HCT116 (cell line): ENCODE measurements around the gene ENGASE. TPM values are rescaled to one million over a fixed set of nuclear protein-coding genes. Genes with fewer than 3 reads are reported as not detected.

ENCODE experiments used
- ATAC-seq: fragments of 200-7000 bp; cut with Tn5 transposase; 2 replicates; pipeline ENCODE4 v1.9.1; 2020; ENCODE audit warnings: mild to moderate bottlenecking, moderate library complexity
- BruUV-seq: library from RNA; stranded (reverse); fragments of 400-500 nt; replicated peaks from 2 replicates; lab custom pipeline; 2021; lab: Mats Ljungman, UMichigan
- CTCF ChIA-PET: fragments of 300-600 bp; sonication (Branson Sonifier 250); formaldehyde crosslinking; loops from one replicate; lab custom pipeline; 2021; ENCODE audit warnings: antibody characterized with exemption; lab: Charles Lee
- POLR2A ChIA-PET: fragments of 300-600, 350-600 bp; sonication (Branson Sonifier 250); formaldehyde crosslinking; loops from one replicate; lab custom pipeline; 2021; ENCODE audit warnings: antibody characterized with exemption; lab: Charles Lee
- RAD21 ChIA-PET, 2 experiments: fragments of 300-600 bp; sonication (Branson Sonifier 250); formaldehyde crosslinking; loops; one replicate each; lab custom pipeline; 2023; ENCODE audit warnings: low total read pairs in 2 of 2; ENCODE audit not compliant: uncharacterized antibody in 2 of 2, unreplicated experiment in 2 of 2, low non-redundant PET in 1 of 2; lab: Charles Lee
- DNase-seq: peaks from one replicate; pipeline ENCODE4 v3.0.0-alpha.2; 2010; ENCODE audit warnings: low read depth, low spot score
- H2AFZ ChIP-seq: fragments of 200-600 bp; shearing (Covaris generic), sonication (generic); 2 replicates; pipeline ENCODE4 v1.6.1; 2017; ENCODE audit warnings: low read depth, mixed run types, mixed read lengths, antibody characterized with exemption, low read length; ENCODE audit not compliant: poor library complexity, severe bottlenecking
- H3K27ac ChIP-seq: 2 replicates; pipeline ENCODE4 v1.5.1; 2012; ENCODE audit warnings: low read depth, low read length
- H3K27me3 ChIP-seq: fragments of 200-600 bp; sonication (generic); 2 replicates; pipeline ENCODE4 v1.6.1; 2016; ENCODE audit warnings: mixed run types, low read length, mixed read lengths; ENCODE audit not compliant: insufficient read depth
- H3K36me3 ChIP-seq, 2 experiments: fragments of 200-500 bp in 1 of 2; fragments of 200-600 bp in 1 of 2; sonication (Bioruptor generic) in 1 of 2; sonication (generic) in 1 of 2; 2 replicates each; pipeline versions ENCODE4 v1.5.1 to v1.6.1; 2014 to 2016; ENCODE audit warnings: low read length in 2 of 2, inconsistent platforms in 1 of 2, mixed read lengths in 1 of 2, mixed run types in 1 of 2; ENCODE audit not compliant: insufficient read depth in 2 of 2, control insufficient read depth in 1 of 2
- H3K4me1 ChIP-seq, 2 experiments: fragments of 200-600 bp in 1 of 2; sonication (generic) in 1 of 2; 2 replicates each; pipeline versions ENCODE4 v1.5.1 to v1.6.1; 2012 to 2017; ENCODE audit warnings: low read length in 2 of 2, inconsistent platforms in 1 of 2, mild to moderate bottlenecking in 1 of 2, mixed read lengths in 1 of 2, mixed run types in 1 of 2, moderate library complexity in 1 of 2; ENCODE audit not compliant: insufficient read depth in 2 of 2, control insufficient read depth in 1 of 2
- H3K4me2 ChIP-seq: fragments of 200-600 bp; sonication (generic); 2 replicates; pipeline ENCODE4 v1.6.1; 2017; ENCODE audit warnings: mixed run types, low read length, mixed read lengths
- H3K4me3 ChIP-seq, 2 experiments: fragments of 200-600 bp in 1 of 2; sonication (generic) in 1 of 2; replicated peaks in 1 of 2; 2 replicates each; pipeline ENCODE4 v1.5.1; 2011 to 2016; ENCODE audit warnings: low read length in 2 of 2, control low read depth in 1 of 2, low read depth in 1 of 2, mild to moderate bottlenecking in 1 of 2, mixed read lengths in 1 of 2, mixed run types in 1 of 2
- H3K79me2 ChIP-seq: fragments of 200-600 bp; sonication (generic); 2 replicates; pipeline ENCODE4 v1.6.1; 2017; ENCODE audit warnings: mild to moderate bottlenecking, mixed run types, low read length, moderate library complexity, mixed read lengths; ENCODE audit not compliant: insufficient read depth
- H3K9ac ChIP-seq: fragments of 200-600 bp; sonication (generic); 2 replicates; pipeline ENCODE4 v1.6.1; 2016; ENCODE audit warnings: low read length, mixed read lengths
- H3K9me2 ChIP-seq: fragments of 200-600 bp; sonication (generic), shearing (Covaris generic); 2 replicates; pipeline ENCODE4 v1.6.1; 2017; ENCODE audit warnings: mixed run types, mild to moderate bottlenecking, moderate library complexity; ENCODE audit not compliant: insufficient read depth
- H3K9me3 ChIP-seq, 2 experiments: fragments of 200-500 bp in 1 of 2; fragments of 200-600 bp in 1 of 2; sonication (Bioruptor generic) in 1 of 2; sonication (generic) in 1 of 2; 2 replicates each; pipeline ENCODE4 v1.6.1; 2014 to 2017; ENCODE audit warnings: low read length in 2 of 2, mixed read lengths in 2 of 2, inconsistent platforms in 1 of 2, low read depth in 1 of 2, mild to moderate bottlenecking in 1 of 2, mixed run types in 1 of 2, moderate library complexity in 1 of 2; ENCODE audit not compliant: control insufficient read depth in 1 of 2, insufficient read depth in 1 of 2
- H4K20me1 ChIP-seq: fragments of 200-600 bp; sonication (generic), shearing (Covaris generic); 2 replicates; pipeline ENCODE4 v1.6.1; 2017; ENCODE audit warnings: mixed run types, mild to moderate bottlenecking, moderate library complexity; ENCODE audit not compliant: insufficient read depth
- FOSL1 ChIP-seq: IDR thresholded peaks from 2 replicates; pipeline ENCODE4 v1.6.1; 2012; ENCODE audit warnings: low read depth
- POLR2A ChIP-seq: IDR thresholded peaks from 2 replicates; pipeline ENCODE4 v1.7.0; 2011; ENCODE audit warnings: borderline replicate concordance; ENCODE audit not compliant: insufficient read depth, insufficient read length; ENCODE audit errors: extremely low read depth
- RAD21 ChIP-seq: IDR thresholded peaks from 2 replicates; pipeline ENCODE4 v1.6.1; 2012; ENCODE audit warnings: low read depth, mild to moderate bottlenecking
- SIN3A ChIP-seq: IDR thresholded peaks from 2 replicates; pipeline ENCODE4 v1.6.1; 2012; ENCODE audit warnings: low read depth
- TCF7L2 ChIP-seq: IDR thresholded peaks from 2 replicates; pipeline ENCODE4 v1.7.0; 2011; ENCODE audit warnings: borderline replicate concordance, inconsistent platforms; ENCODE audit not compliant: insufficient read depth, insufficient read length; ENCODE audit errors: extremely low read depth
- ZNF274 ChIP-seq: fragments of 200-500 bp; sonication (Bioruptor generic); IDR thresholded peaks from 2 replicates; pipeline ENCODE4 v1.6.1; 2014; ENCODE audit warnings: mild to moderate bottlenecking, low read depth, low read length, inconsistent platforms
- intact Hi-C: fragments of 100-400 bp; cut with micrococcal nuclease; formaldehyde crosslinking; loops from 2 replicates; pipeline ENCODE4 v1.10.0; 2022
- total RNA-seq: library from RNA; stranded (reverse); gene quantifications from one replicate; pipeline ENCODE4 v1.2.1, GENCODE V29; 2021; ENCODE audit not compliant: unreplicated experiment
- TF ChIP-seq, protein P1 (sequence below), 3 experiments: fragments of 200-600 bp in 1 of 3; sonication (generic) in 1 of 3; IDR thresholded peaks in 2 of 3; conservative IDR thresholded peaks in 1 of 3; 2 replicates each; pipeline ENCODE4 v1.5.1; 2012 to 2017; ENCODE audit warnings: low read depth in 2 of 3, low read length in 2 of 3, antibody characterized with exemption in 1 of 3, borderline replicate concordance in 1 of 3, control low read depth in 1 of 3, mild to moderate bottlenecking in 1 of 3, mixed read lengths in 1 of 3, mixed run types in 1 of 3, moderate library complexity in 1 of 3; ENCODE audit not compliant: insufficient read depth in 1 of 3
- TF ChIP-seq, protein P2 (sequence below): IDR thresholded peaks from 2 replicates; pipeline ENCODE4 v1.6.1; 2012
- TF ChIP-seq, protein P3 (sequence below): IDR thresholded peaks from 2 replicates; pipeline ENCODE4 v1.6.1; 2012

Gene ENGASE
- total RNA-seq, 1 experiment from 2014 or later: 54.2 TPM

DNA sequence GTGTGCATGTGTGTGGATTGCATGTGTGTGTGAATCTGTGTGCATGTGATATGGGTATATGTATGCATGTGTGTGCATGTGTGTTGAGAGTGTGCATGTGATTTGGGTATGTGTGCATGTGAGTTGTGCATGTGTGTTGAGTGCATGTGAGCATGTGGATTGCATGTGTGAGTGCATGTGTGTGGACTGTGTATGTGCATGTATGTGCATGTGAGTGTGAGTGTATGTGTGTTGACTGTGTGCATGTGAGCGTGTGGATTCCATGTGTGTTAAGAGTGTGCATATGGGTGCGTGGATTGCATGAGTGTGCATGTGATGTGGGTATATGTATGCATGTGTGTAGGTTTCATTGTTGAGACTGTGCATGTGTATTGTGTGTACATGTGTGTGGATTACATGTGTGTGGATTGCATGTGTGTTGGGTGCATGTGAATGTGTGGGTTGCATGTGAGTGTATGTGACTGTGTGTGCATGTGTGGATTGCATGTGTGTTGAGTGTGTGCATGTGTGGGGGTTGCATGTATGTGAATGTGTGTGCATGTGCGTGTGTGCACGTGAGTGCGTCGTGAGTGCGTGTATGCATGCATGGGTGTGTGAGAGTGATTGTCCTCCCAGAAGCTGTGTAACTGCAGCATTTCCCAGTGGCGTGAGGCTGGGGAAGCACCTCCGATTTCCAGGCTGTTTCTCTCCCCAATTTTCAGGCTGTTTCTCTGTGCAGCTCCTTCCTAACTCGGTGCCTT lies 31.3 kb upstream of the ENGASE start:
- RAD21 ChIA-PET: no interaction called here
- Histone ChIP-seq H3K4me3 (no peak overlapping the region), H3K9me2 (no peaks in the 10 kb centered on the region), H3K36me3 (no peaks in the 10 kb centered on the region), H2AFZ (no peak overlapping the region), H3K9me3 (no peaks in the 10 kb centered on the region), H3K27me3 (no peaks in the 10 kb centered on the region), H3K4me1 (peaks cover 0 to 13% of the 10 kb centered on the region in 2 experiments; a peak in 3 of 4 replicates), H3K79me2 (no peaks in the 10 kb centered on the region), H4K20me1 (no peaks in the 10 kb centered on the region), H3K27ac (no peak overlapping the region), H3K4me2 (no peak overlapping the region), H3K9ac (no peak overlapping the region)
- intact Hi-C loops: loop anchor here (2.0 kb wide), 1 partner anchor 17 kb away; no protein-coding TSS in a partner anchor
- POLR2A ChIA-PET: no interaction called here
- BruUV-seq: no TSS peak
- CTCF ChIA-PET: interaction anchor here (1.0 to 3.2 kb wide), 4 partner anchors 13 to 31 kb away, joined by 4 to 44 read pairs (median 14); partner anchors contain the start of gene ENGASE
- DNase-seq (no peak), ATAC-seq (no peak)
- TF ChIP-seq, protein P1, sequence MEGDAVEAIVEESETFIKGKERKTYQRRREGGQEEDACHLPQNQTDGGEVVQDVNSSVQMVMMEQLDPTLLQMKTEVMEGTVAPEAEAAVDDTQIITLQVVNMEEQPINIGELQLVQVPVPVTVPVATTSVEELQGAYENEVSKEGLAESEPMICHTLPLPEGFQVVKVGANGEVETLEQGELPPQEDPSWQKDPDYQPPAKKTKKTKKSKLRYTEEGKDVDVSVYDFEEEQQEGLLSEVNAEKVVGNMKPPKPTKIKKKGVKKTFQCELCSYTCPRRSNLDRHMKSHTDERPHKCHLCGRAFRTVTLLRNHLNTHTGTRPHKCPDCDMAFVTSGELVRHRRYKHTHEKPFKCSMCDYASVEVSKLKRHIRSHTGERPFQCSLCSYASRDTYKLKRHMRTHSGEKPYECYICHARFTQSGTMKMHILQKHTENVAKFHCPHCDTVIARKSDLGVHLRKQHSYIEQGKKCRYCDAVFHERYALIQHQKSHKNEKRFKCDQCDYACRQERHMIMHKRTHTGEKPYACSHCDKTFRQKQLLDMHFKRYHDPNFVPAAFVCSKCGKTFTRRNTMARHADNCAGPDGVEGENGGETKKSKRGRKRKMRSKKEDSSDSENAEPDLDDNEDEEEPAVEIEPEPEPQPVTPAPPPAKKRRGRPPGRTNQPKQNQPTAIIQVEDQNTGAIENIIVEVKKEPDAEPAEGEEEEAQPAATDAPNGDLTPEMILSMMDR (IDR thresholded peaks at IDR 0.05 in 2 of 3, conservative IDR thresholded peaks at IDR 0.05 in 1 of 3; ENCODE audit: borderline replicate concordance in 1 of 3, insufficient read depth in 1 of 3, low read depth in 2 of 3, low read length in 2 of 3): no peak
- TF ChIP-seq ZNF274: no peak
- TF ChIP-seq, protein P2, sequence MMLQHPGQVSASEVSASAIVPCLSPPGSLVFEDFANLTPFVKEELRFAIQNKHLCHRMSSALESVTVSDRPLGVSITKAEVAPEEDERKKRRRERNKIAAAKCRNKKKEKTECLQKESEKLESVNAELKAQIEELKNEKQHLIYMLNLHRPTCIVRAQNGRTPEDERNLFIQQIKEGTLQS: no peak
- no peak for TF ChIP-seq FOSL1

DNA sequence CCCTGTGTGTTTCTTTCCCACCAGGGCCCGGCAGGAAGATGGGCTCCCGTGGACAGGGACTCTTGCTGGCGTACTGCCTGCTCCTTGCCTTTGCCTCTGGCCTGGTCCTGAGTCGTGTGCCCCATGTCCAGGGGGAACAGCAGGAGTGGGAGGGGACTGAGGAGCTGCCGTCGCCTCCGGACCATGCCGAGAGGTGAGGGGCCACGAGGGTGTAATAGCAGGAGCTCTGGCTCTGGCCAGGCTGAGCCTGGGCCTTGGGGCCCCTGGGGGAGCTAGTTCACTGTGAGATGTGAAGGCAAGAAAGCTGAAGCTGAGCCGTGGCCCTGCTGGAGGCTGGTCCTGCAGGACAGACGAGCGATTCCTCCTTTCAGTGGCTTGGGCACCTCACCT lies 30.7 kb upstream of the ENGASE start:
- Histone ChIP-seq H3K9ac (no peak overlapping the region), H3K27me3 (no peaks in the 10 kb centered on the region), H3K36me3 (no peaks in the 10 kb centered on the region), H3K4me1 (peaks cover 0 to 13% of the 10 kb centered on the region in 2 experiments; a peak in 3 of 4 replicates), H3K27ac (no peak overlapping the region)
- POLR2A ChIA-PET: no interaction called here
- no peak for TF ChIP-seq TCF7L2
- TF ChIP-seq ZNF274: no peak
- TF ChIP-seq POLR2A: no peak
- TF ChIP-seq RAD21: no peak
- TF ChIP-seq, protein P3, sequence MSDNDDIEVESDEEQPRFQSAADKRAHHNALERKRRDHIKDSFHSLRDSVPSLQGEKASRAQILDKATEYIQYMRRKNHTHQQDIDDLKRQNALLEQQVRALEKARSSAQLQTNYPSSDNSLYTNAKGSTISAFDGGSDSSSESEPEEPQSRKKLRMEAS: no peak
- TF ChIP-seq SIN3A: no peak
- TF ChIP-seq, all 23 proteins: peak for 0
- no peaks in the 10 kb centered on the region for H3K9me3 ChIP-seq
- no peak for DNase-seq
- ChIA-PET CTCF (interaction anchor here (1.0 to 3.2 kb wide), 5 partner anchors 12 to 348 kb away, joined by 4 to 44 read pairs (median 16); partner anchors contain the start of gene ENGASE), RAD21 (no interaction called here)
- no peak for ATAC-seq
- H3K79me2 ChIP-seq: no peaks in the 10 kb centered on the region
- H2AFZ ChIP-seq: no peak overlapping the region
- BruUV-seq: no TSS peak
- intact Hi-C loops: loop anchor here (2.0 kb wide), 1 partner anchor 17 kb away; no protein-coding TSS in a partner anchor
- H3K4me3 ChIP-seq: no peak overlapping the region
- H3K4me2 ChIP-seq: no peak overlapping the region
- no peaks in the 10 kb centered on the region for H3K9me2 ChIP-seq
- no peaks in the 10 kb centered on the region for H4K20me1 ChIP-seq
